Chondrocyte (in vitro differentiated cells): ENCODE measurements around the gene SENP2. TPM values are rescaled to one million over a fixed set of nuclear protein-coding genes. Genes with fewer than 3 reads are reported as not detected.
A peak's percentile ranks its signal among the peaks of the same experiment; 100 is the strongest.
"Not testable (repeated sequence)": the region's sequence is repeated elsewhere in the genome, so short reads cannot be mapped to it uniquely, and the experiment has no call there.

Experiments
- DNase-seq: peaks from one replicate; pipeline ENCODE4 v3.0.0; 2021; ENCODE audit warnings: mixed read lengths, low spot score
- H3K27ac Mint-ChIP-seq: one replicate; pipeline ENCODE4 v1.8.0; 2021; ENCODE audit warnings: mild to moderate bottlenecking, moderate library complexity, mixed read lengths; ENCODE audit not compliant: unreplicated experiment
- H3K27me3 Mint-ChIP-seq: 2 replicates; pipeline ENCODE4 v1.8.0; 2021; ENCODE audit warnings: low read depth, mixed read lengths
- H3K36me3 Mint-ChIP-seq: 2 replicates; pipeline ENCODE4 v1.8.0; 2021; ENCODE audit warnings: low read depth, mixed read lengths
- H3K4me1 Mint-ChIP-seq: 2 replicates; pipeline ENCODE4 v1.8.0; 2021; ENCODE audit warnings: low read depth, mild to moderate bottlenecking, mixed read lengths
- H3K4me3 Mint-ChIP-seq: one replicate; pipeline ENCODE4 v1.8.0; 2021; ENCODE audit warnings: mild to moderate bottlenecking, moderate library complexity, mixed read lengths; ENCODE audit not compliant: unreplicated experiment
- H3K9me3 Mint-ChIP-seq: 2 replicates; pipeline ENCODE4 v1.8.0; 2021; ENCODE audit warnings: low read depth, mixed read lengths
- CTCF ChIP-seq: fragments of 200-600 bp; sonication (generic); IDR thresholded peaks from 2 replicates; pipeline ENCODE4 v1.5.0; 2021; ENCODE audit warnings: antibody characterized with exemption, mild to moderate bottlenecking, moderate library complexity
- total RNA-seq: library from RNA; stranded (reverse); gene quantifications from 3 replicates; pipeline ENCODE4 v1.2.1, GENCODE V29; 2021

Gene SENP2
- total RNA-seq, 1 donor from 2014 or later = 41.2 TPM

- Mint-ChIP-seq H3K27ac (peak overlapping the region; percentile 83), H3K27me3 (no peaks in the 10 kb centered on the region), H3K9me3 (no peaks in the 10 kb centered on the region), H3K4me1 (peaks cover 21% of the 10 kb centered on the region), H3K36me3 (peaks cover 8% of the 10 kb centered on the region), H3K4me3 (no peak overlapping the region)
- TF ChIP-seq CTCF = no peak
- DNase-seq = no peak
Measured at GRCh38 chr3:185630182-185630622, 44.1 kb downstream of the SENP2 start.

- peaks cover 25% of the 10 kb centered on the region for H3K4me1 Mint-ChIP-seq
- H3K27ac Mint-ChIP-seq = peak overlapping the region; percentile 83
- H3K27me3 Mint-ChIP-seq = no peaks in the 10 kb centered on the region
- no peak for TF ChIP-seq CTCF
- no peaks in the 10 kb centered on the region for H3K9me3 Mint-ChIP-seq
- H3K4me3 Mint-ChIP-seq = no peak overlapping the region
- peaks cover 8% of the 10 kb centered on the region for H3K36me3 Mint-ChIP-seq
- no peak for DNase-seq
Measured at GRCh38 chr3:185631108-185631507, 45.0 kb downstream of the SENP2 start.

- H3K36me3 Mint-ChIP-seq = peaks cover 5% of the 10 kb centered on the region
- no peaks in the 10 kb centered on the region for H3K9me3 Mint-ChIP-seq
- no peak for DNase-seq
- no peak overlapping the region for H3K4me3 Mint-ChIP-seq
- no peaks in the 10 kb centered on the region for H3K27me3 Mint-ChIP-seq
- no peak overlapping the region for H3K27ac Mint-ChIP-seq
- H3K4me1 Mint-ChIP-seq = peaks cover 25% of the 10 kb centered on the region
- no peak for TF ChIP-seq CTCF
Measured at GRCh38 chr3:185631508-185632206, 45.6 kb downstream of the SENP2 start.

GRCh38 chr3:185632996-185633395 lies 46.9 kb downstream of the SENP2 start:
- no peaks in the 10 kb centered on the region for H3K9me3 Mint-ChIP-seq
- H3K4me1 Mint-ChIP-seq = peaks cover 25% of the 10 kb centered on the region
- TF ChIP-seq CTCF = no peak
- DNase-seq = no peak
- H3K27me3 Mint-ChIP-seq = no peaks in the 10 kb centered on the region
- no peak overlapping the region for H3K27ac Mint-ChIP-seq
- H3K4me3 Mint-ChIP-seq = no peak overlapping the region
- H3K36me3 Mint-ChIP-seq = no peaks in the 10 kb centered on the region

GRCh38 chr3:185637388-185637787 lies 51.3 kb downstream of the SENP2 start:
- Mint-ChIP-seq H3K4me3 (no peak overlapping the region), H3K36me3 (peaks cover 7% of the 10 kb centered on the region), H3K27me3 (no peaks in the 10 kb centered on the region), H3K27ac (no peak overlapping the region), H3K9me3 (no peaks in the 10 kb centered on the region), H3K4me1 (peaks cover 5% of the 10 kb centered on the region)
- no peak for DNase-seq
- no peak for TF ChIP-seq CTCF

- not testable (repeated sequence) for H3K9me3 Mint-ChIP-seq, DNase-seq, H3K4me1 Mint-ChIP-seq, H3K4me3 Mint-ChIP-seq, H3K27ac Mint-ChIP-seq, H3K27me3 Mint-ChIP-seq
- H3K36me3 Mint-ChIP-seq = peaks cover 12% of the 10 kb centered on the region
Measured at GRCh38 chr3:185638651-185639050, 52.6 kb downstream of the SENP2 start.
